GM23248 (cell line): ENCODE measurements around the gene KLF7. TPM values are rescaled to one million over a fixed set of nuclear protein-coding genes. Genes with fewer than 3 reads are reported as not detected.

Experiments used
- DNase-seq: peaks from one replicate; pipeline ENCODE4 v3.0.0-alpha.2; 2015
- H2AFZ ChIP-seq: fragments of 200-600 bp; sonication (generic); 2 replicates; pipeline ENCODE4 v1.6.1; 2016; ENCODE audit warnings: antibody characterized with exemption
- H3F3A ChIP-seq: fragments of 200-600 bp; sonication (generic); 2 replicates; pipeline ENCODE4 v1.6.1; 2016; ENCODE audit warnings: mild to moderate bottlenecking, antibody characterized with exemption, mixed run types; ENCODE audit not compliant: insufficient read depth
- H3K27ac ChIP-seq: fragments of 200-600 bp; sonication (generic); 2 replicates; pipeline ENCODE4 v1.5.1; 2016; ENCODE audit warnings: mild to moderate bottlenecking
- H3K27me3 ChIP-seq: fragments of 200-600 bp; sonication (generic); replicated peaks from 2 replicates; pipeline ENCODE4 v1.6.1; 2016; ENCODE audit warnings: mild to moderate bottlenecking; ENCODE audit not compliant: insufficient read depth
- H3K36me3 ChIP-seq: fragments of 200-600 bp; sonication (generic); 2 replicates; pipeline ENCODE4 v1.6.1; 2016; ENCODE audit warnings: low read depth, mild to moderate bottlenecking
- H3K4me1 ChIP-seq: fragments of 200-600 bp; sonication (generic); 2 replicates; pipeline ENCODE4 v1.6.1; 2016; ENCODE audit warnings: mild to moderate bottlenecking; ENCODE audit not compliant: insufficient read depth
- H3K4me2 ChIP-seq: fragments of 200-600 bp; sonication (generic); one replicate; pipeline ENCODE4 v1.6.1; 2016; ENCODE audit warnings: mild to moderate bottlenecking; ENCODE audit not compliant: unreplicated experiment
- H3K4me3 ChIP-seq: fragments of 200-600 bp; sonication (generic); 2 replicates; pipeline ENCODE4 v1.5.1; 2016; ENCODE audit warnings: mild to moderate bottlenecking
- H3K79me2 ChIP-seq: fragments of 200-600 bp; sonication (generic); 2 replicates; pipeline ENCODE4 v1.6.1; 2016; ENCODE audit warnings: mild to moderate bottlenecking; ENCODE audit not compliant: insufficient read depth
- H3K9ac ChIP-seq: fragments of 200-600 bp; sonication (generic); 2 replicates; pipeline ENCODE4 v1.6.1; 2016; ENCODE audit warnings: mild to moderate bottlenecking
- H3K9me2 ChIP-seq: fragments of 200-600 bp; sonication (generic); 2 replicates; pipeline ENCODE4 v1.6.1; 2016; ENCODE audit warnings: mixed run types, mild to moderate bottlenecking, moderate library complexity; ENCODE audit not compliant: insufficient read depth
- H3K9me3 ChIP-seq: fragments of 200-600 bp; sonication (generic); one replicate; pipeline ENCODE4 v1.6.1; 2017; ENCODE audit warnings: low read depth
- H4K20me1 ChIP-seq: fragments of 200-600 bp; sonication (generic); 2 replicates; pipeline ENCODE4 v1.6.0; 2016; ENCODE audit not compliant: insufficient read depth
- EZH2 ChIP-seq: fragments of 200-600 bp; sonication (generic); IDR thresholded peaks from 2 replicates; pipeline ENCODE4 v1.6.1; 2018; ENCODE audit warnings: antibody characterized with exemption, mild to moderate bottlenecking; ENCODE audit not compliant: insufficient read depth, poor library complexity, severe bottlenecking
- EZH2phosphoT487 ChIP-seq: fragments of 200-600 bp; sonication (generic); IDR thresholded peaks from 2 replicates; pipeline ENCODE4 v1.6.1; 2018; ENCODE audit warnings: antibody characterized with exemption, moderate library complexity, mild to moderate bottlenecking, low read depth; ENCODE audit not compliant: insufficient read depth
- WGBS, 2 experiments: methylation state at CpG; one replicate each; pipeline ENCODE4 v1.1.6; 2015 to 2017; ENCODE audit warnings: low lambda C conversion rate in 2 of 2, low coverage in 1 of 2; ENCODE audit errors: missing lambda C conversion rate in 2 of 2; 5-methylcytosine and 5-hydroxymethylcytosine counted together
- in situ Hi-C: fragments of 300-500 bp; cut with MboI; formaldehyde crosslinking; loops from 2 replicates; pipeline ENCODE4 v1.15.0; 2020
- polyA plus RNA-seq: library from polyadenylated mRNA; unstranded; fragments of >200 nt; fragmentation: Nextera tagmentation; extraction: Ambion mirVana; gene quantifications from 2 replicates; pipeline ENCODE4 v1.2.1, GENCODE V29; 2016
- total RNA-seq: library from RNA; depleted of rRNA; stranded (reverse); fragments of >200 nt; shearing (Covaris generic); gene quantifications from 2 replicates; pipeline ENCODE4 v1.2.3, GENCODE V29; 2014

Gene KLF7
- total and polyA plus RNA-seq, 2 experiments from 2014 or later = 22.5 to 39.4 TPM

GRCh38 chr2:207045531-207045930 is 120.2 kb downstream of the KLF7 start:
- no peak overlapping the region for H3K4me3 ChIP-seq
- no peaks in the 10 kb centered on the region for H3K79me2 ChIP-seq
- no peaks in the 10 kb centered on the region for H3K36me3 ChIP-seq
- 33 to 49% methylated on average over 3 of the region's 3 CpGs for WGBS, 2 experiments
- no peaks in the 10 kb centered on the region for H3K9me2 ChIP-seq
- in situ Hi-C loops = no loop called here
- H3K9ac ChIP-seq = no peak overlapping the region
- H3K9me3 ChIP-seq = no peaks in the 10 kb centered on the region
- TF ChIP-seq EZH2phosphoT487 (no peak), EZH2 (no peak)
- peaks cover 21% of the 10 kb centered on the region for H3K4me1 ChIP-seq
- no peaks in the 10 kb centered on the region for H3K27me3 ChIP-seq
- DNase-seq = peak; percentile 9
- no peaks in the 10 kb centered on the region for H3F3A ChIP-seq
- no peak overlapping the region for H3K4me2 ChIP-seq
- no peak overlapping the region for H2AFZ ChIP-seq
- H3K27ac ChIP-seq = no peak overlapping the region
- no peaks in the 10 kb centered on the region for H4K20me1 ChIP-seq

DNA sequence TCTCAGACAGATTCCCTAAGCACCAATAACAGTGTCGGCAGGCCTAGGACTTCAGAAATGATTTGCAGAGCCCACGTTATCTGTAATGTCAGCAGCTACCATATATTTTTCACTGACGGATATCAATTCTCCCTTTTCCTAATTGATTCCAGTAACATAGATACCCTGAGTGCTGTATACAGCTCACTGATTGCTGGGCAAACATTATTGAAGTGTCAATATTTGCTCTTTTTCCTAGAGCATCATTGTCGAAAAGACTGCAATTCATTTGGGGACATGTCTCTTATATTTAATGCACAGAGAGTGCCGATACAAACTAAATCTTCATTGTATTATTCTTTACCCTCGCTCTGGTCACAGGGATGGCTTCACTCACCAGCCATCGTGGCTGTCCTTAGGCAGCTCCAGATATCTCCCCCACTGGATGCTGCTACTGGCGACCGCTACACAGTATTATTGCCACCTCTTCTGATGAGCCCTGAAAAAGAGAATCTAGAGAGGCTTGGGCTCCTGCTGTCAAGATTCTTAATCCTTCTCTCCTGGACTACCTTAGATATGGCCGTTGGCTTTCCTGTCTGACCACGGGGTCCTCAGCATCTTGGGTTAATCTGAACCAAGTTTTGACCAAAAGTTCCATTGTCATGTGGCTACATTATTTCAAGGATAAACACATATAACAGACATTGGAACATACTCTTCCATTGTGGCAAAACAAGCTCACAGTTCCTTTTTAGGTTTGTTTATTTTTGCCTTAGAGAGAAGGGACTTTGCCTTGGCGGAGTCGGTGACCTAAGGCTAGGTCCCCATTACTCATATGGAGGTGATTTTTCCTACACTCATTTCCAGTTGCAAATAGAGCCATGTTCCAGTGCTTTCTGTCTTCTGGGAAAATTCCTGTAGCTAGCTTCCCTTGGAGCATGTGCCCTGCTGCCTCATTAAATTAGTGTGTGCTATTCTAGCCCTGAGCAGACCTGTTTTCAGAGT is 121.1 kb downstream of the KLF7 start:
- Histone ChIP-seq H4K20me1 (no peaks in the 10 kb centered on the region), H3K4me3 (no peak overlapping the region), H3K9ac (no peak overlapping the region), H3K9me2 (no peaks in the 10 kb centered on the region), H3K79me2 (no peaks in the 10 kb centered on the region), H2AFZ (no peak overlapping the region), H3K27ac (no peak overlapping the region), H3K36me3 (no peaks in the 10 kb centered on the region), H3K4me1 (peaks cover 21% of the 10 kb centered on the region), H3F3A (no peaks in the 10 kb centered on the region), H3K27me3 (no peaks in the 10 kb centered on the region), H3K4me2 (no peak overlapping the region), H3K9me3 (no peaks in the 10 kb centered on the region)
- in situ Hi-C loops = no loop called here
- DNase-seq = no peak
- 93% methylated on average over 13 of the region's 13 CpGs for WGBS, 2 experiments
- no peak for TF ChIP-seq EZH2
- no peak for TF ChIP-seq EZH2phosphoT487

DNA sequence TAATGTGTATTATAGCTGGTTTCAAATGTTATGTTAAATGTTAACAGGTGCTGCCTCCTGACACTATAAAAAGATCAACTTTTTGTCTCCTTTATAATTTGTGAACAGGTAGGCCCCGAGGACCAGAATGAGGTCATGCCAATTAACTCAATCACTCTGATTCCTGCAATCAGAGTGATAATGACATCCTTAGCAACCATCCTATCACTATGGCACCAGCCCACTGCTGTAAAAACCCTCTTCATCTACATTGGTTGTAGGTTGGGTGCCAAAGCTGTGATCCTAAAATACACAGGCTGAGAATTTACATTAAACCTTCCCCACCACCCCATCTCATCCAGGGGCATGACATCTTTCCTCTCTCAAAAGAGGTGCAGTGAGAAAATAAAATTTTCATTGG is 122.9 kb downstream of the KLF7 start:
- Histone ChIP-seq H2AFZ (no peak overlapping the region), H3K4me2 (no peak overlapping the region), H3K9me2 (no peaks in the 10 kb centered on the region), H3K9me3 (no peaks in the 10 kb centered on the region), H3F3A (no peaks in the 10 kb centered on the region), H3K79me2 (no peaks in the 10 kb centered on the region), H3K9ac (no peak overlapping the region), H3K4me3 (no peak overlapping the region), H4K20me1 (no peaks in the 10 kb centered on the region), H3K4me1 (peaks cover 21% of the 10 kb centered on the region), H3K27me3 (no peaks in the 10 kb centered on the region), H3K36me3 (no peaks in the 10 kb centered on the region), H3K27ac (no peak overlapping the region)
- 95 to 100% methylated on average over 1 of the region's 1 CpG for WGBS, 2 experiments
- in situ Hi-C loops = no loop called here
- DNase-seq = no peak
- no peak for TF ChIP-seq EZH2phosphoT487
- no peak for TF ChIP-seq EZH2

DNA sequence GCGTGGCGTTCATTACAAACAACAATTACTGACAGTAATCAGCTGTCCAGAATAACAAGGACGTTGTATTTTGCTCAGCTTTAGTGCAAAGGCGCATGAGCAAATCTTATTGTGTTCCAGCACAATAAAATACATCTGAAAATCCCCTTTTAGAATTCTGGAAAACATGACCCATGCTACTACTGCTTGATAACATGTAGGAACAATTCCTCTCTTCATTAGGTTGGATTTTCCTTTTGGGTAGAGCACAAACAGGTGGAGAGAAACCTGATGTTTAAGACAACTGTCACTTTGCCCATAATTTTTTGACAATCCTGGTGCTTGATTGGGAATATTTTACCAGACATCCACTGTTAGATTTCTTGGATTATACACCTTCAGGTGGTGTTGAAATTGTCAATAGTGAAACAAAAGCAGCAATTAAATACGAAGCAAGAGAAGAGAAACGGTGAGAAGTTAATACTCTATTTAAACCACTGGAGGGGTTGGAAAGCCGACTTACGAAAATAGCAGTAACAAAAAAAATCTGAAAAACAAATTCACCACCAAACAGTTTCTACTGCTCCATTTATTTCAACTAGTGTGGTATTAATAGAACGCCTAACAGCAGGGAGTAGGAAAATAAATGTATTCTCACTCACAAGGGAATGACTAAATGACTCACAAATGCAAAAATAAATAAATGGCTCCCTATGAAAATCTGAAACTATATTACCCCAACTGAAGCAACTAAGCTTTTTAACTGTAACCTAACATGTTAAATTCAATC is 123.8 kb downstream of the KLF7 start:
- Histone ChIP-seq H3K27me3 (no peaks in the 10 kb centered on the region), H3K4me1 (peaks cover 17% of the 10 kb centered on the region), H4K20me1 (no peaks in the 10 kb centered on the region), H3K27ac (no peak overlapping the region), H3K9me3 (no peaks in the 10 kb centered on the region), H3K79me2 (no peaks in the 10 kb centered on the region), H3F3A (no peaks in the 10 kb centered on the region), H2AFZ (peak overlapping the region; percentile 72), H3K36me3 (no peaks in the 10 kb centered on the region), H3K4me3 (peak overlapping the region; percentile 56), H3K4me2 (peak overlapping the region; percentile 83), H3K9ac (peak overlapping the region; percentile 36), H3K9me2 (no peaks in the 10 kb centered on the region)
- peak; percentile 60 for DNase-seq
- in situ Hi-C loops = no loop called here
- TF ChIP-seq EZH2phosphoT487 = no peak
- 8 to 10% methylated on average over 9 of the region's 9 CpGs for WGBS, 2 experiments
